ENCODE measurements around the gene C4orf54. TPM values are rescaled to one million over a fixed set of nuclear protein-coding genes. Genes with fewer than 3 reads are reported as not detected.

C4orf54 gene
- total and polyA plus RNA-seq, 2 of the 8 experiments (the other 6 are each of a cell fraction or from before 2014, with no cell fraction given): not detected

DNA sequence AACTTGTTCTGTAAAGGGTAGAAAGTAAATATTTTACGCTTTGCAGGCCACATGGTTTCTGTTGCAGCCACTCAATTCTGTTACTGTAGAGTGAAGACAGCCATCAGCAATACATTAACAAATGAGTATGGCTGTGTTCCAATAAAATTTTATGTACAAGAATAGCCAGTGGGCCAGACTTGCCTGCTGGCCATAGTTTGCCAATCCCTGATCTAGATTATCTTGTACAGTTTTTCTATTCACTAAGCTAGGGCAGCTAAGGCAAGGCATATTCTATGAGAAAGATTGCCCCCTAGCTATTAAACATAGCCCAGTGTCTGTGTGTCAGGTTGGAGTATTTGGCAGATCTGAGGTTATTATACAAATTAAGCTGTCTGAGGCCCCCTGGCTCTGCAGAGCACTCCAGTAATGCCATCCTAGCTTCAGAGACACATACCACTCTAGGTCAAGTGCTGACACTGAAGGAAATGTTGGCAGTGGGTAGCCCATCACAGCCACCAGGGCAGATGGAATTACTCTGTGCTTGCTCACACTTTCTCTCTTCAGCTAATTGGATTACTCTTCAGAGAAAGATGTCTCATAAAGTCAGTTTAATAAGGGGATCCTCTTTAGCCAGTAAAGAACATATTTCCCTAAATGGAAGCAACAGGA, 42.3 kb downstream of the C4orf54 start (continued):
- no peak for TF ChIP-seq EP300 (IDR thresholded peaks at IDR 0.05; ENCODE audit: borderline replicate concordance in 1 of 2, low read depth in 2 of 2, low read length in 2 of 2)
